Stimulated activated CD4-positive, alpha-beta T cell treated with anti-CD3 and anti-CD28 coated beads, Interleukin-1b, Interleukin-23, amount 100 ng/mL, for 1 hour (primary cell): ENCODE results near the gene PPP1R9B.

ENCODE experiments used
- DNase-seq, 2 donors: peaks; one replicate each; pipeline ENCODE4 v3.0.0-alpha.2; 2020; ENCODE audit warnings: low read depth in 2 of 2

The PPP1R9B gene

GRCh38 chr17:50125420-50125997, 25.0 kb downstream of the PPP1R9B start:
- DNase-seq: no peak

- no peak for DNase-seq
Observed at GRCh38 chr17:50123649-50124349, 26.7 kb downstream of the PPP1R9B start.

- no peak for DNase-seq
Observed at GRCh38 chr17:50122945-50123344, 27.5 kb downstream of the PPP1R9B start.

GRCh38 chr17:50120475-50121253, 29.8 kb downstream of the PPP1R9B start:
- DNase-seq: no peak

GRCh38 chr17:50118828-50119218, 31.7 kb downstream of the PPP1R9B start:
- DNase-seq: no peak

- no peak for DNase-seq
Observed at GRCh38 chr17:50118076-50118827, 32.2 kb downstream of the PPP1R9B start.

GRCh38 chr17:50117202-50118051, 33.0 kb downstream of the PPP1R9B start:
- DNase-seq: peak in 1 of 2 donors; percentile 27

- DNase-seq: no peak
Observed at GRCh38 chr17:50115756-50116155, 34.7 kb downstream of the PPP1R9B start.

GRCh38 chr17:50114849-50115357, 35.6 kb downstream of the PPP1R9B start:
- no peak for DNase-seq

GRCh38 chr17:50114401-50114800, 36.1 kb downstream of the PPP1R9B start:
- no peak for DNase-seq

GRCh38 chr17:50113624-50114320, 36.7 kb downstream of the PPP1R9B start:
- DNase-seq: no peak

- DNase-seq: no peak
Observed at GRCh38 chr17:50112694-50113093, 37.8 kb downstream of the PPP1R9B start.

GRCh38 chr17:50111673-50112655, 38.5 kb downstream of the PPP1R9B start:
- DNase-seq: no peak

- DNase-seq: no peak
Observed at GRCh38 chr17:50110591-50111349, 39.7 kb downstream of the PPP1R9B start.

GRCh38 chr17:50109785-50110184, 40.7 kb downstream of the PPP1R9B start:
- DNase-seq: no peak

- DNase-seq: no peak
Observed at GRCh38 chr17:50109207-50109606, 41.3 kb downstream of the PPP1R9B start.

- no peak for DNase-seq
Observed at GRCh38 chr17:50108556-50108955, 41.9 kb downstream of the PPP1R9B start.

GRCh38 chr17:50107790-50108414, 42.6 kb downstream of the PPP1R9B start:
- DNase-seq: no peak
